Kidney (tissue), 14 donors: ENCODE results near the gene SAMD4A. TPM values are rescaled to one million over a fixed set of nuclear protein-coding genes. Genes with fewer than 3 reads are reported as not detected.

ENCODE experiments used
- DNase-seq, 5 donors: peaks; one replicate each; pipeline ENCODE4 v3.0.0-alpha.2; 2013 to 2020
- FAIRE-seq: peaks from 2 replicates; lab custom pipeline; 2012; peaks lifted over from hg19 to GRCh38; lab: Jason Lieb, UNC
- H3K27ac ChIP-seq, 2 donors: one replicate each; pipeline ENCODE4 v1.7.0; 2013; ENCODE audit warnings: low read depth in 2 of 2, low read length in 2 of 2, inconsistent platforms in 1 of 2
- H3K27me3 ChIP-seq: one replicate; pipeline ENCODE4 v1.7.1; 2013; ENCODE audit warnings: low read length, inconsistent platforms; ENCODE audit not compliant: control insufficient read depth, insufficient read depth
- H3K36me3 ChIP-seq, 3 donors: one replicate each; pipeline versions ENCODE4 v1.7.0 to v1.7.1; 2013; ENCODE audit warnings: low read length in 3 of 3, control low read depth in 1 of 3, inconsistent platforms in 1 of 3; ENCODE audit not compliant: insufficient read depth in 3 of 3, control insufficient read depth in 2 of 3
- H3K4me1 ChIP-seq, 3 donors: one replicate each; pipeline versions ENCODE4 v1.7.0 to v1.7.1; 2013; ENCODE audit warnings: low read length in 3 of 3, inconsistent platforms in 1 of 3, low read depth in 1 of 3; ENCODE audit not compliant: control insufficient read depth in 2 of 3, insufficient read depth in 2 of 3
- H3K4me3 ChIP-seq, 3 donors: one replicate each; pipeline versions ENCODE4 v1.7.0 to v1.8.1; 2013; ENCODE audit warnings: low read length in 3 of 3, control low read depth in 1 of 3, inconsistent platforms in 1 of 3
- H3K9ac ChIP-seq, 3 donors: one replicate each; pipeline versions ENCODE4 v1.7.0 to v1.7.1; 2013; ENCODE audit warnings: low read length in 3 of 3, control low read depth in 1 of 3, inconsistent platforms in 1 of 3
- H3K9me3 ChIP-seq, 3 donors: one replicate each; pipeline versions ENCODE4 v1.7.0 to v1.7.1; 2013; ENCODE audit warnings: low read length in 3 of 3, control low read depth in 1 of 3, inconsistent platforms in 1 of 3; ENCODE audit not compliant: control insufficient read depth in 2 of 3, insufficient read depth in 1 of 3
- CTCF ChIP-seq: IDR thresholded peaks from 3 replicates; pipeline ENCODE4 v1.5.1; 2012; ENCODE audit warnings: mild to moderate bottlenecking, moderate library complexity, borderline replicate concordance; ENCODE audit not compliant: insufficient read depth; ENCODE audit errors: extremely low read depth
- intact Hi-C: fragments of 100-400 bp; cut with DNase I; formaldehyde crosslinking; loops from one replicate; pipeline ENCODE4 v1.11.1; 2022
- polyA plus RNA-seq: library from polyadenylated mRNA; stranded (reverse); fragments of 350-450 nt; fragmentation: Illumina TruSeq; extraction: RNeasy Lipid Tissue Mini Kit (QIAGEN cat#74804); gene quantifications from one replicate; pipeline ENCODE4 v1.2.3, GENCODE V29; 2014; ENCODE audit warnings: low read depth, low replicate concordance; ENCODE audit not compliant: insufficient read depth
- total RNA-seq: library from RNA; stranded (reverse); fragmentation: NEBNext Ultra II Directional; extraction: Animal tissue kit (Norgen Biotek cat#: 25700); gene quantifications from one replicate; pipeline ENCODE4 v1.2.1, GENCODE V29; 2021
- donor health status: control.
- donor health status: control.
- donor health status: control.
- donor health status: control.
- donor health status: control.
- donor health status: DM: yes; HTN: yes; CAD: no.
- donor health status: Normal renal cell carcinoma (clear cell type).

SAMD4A gene
- total and polyA plus RNA-seq, 2 donors from 2014 or later = 7.4 to 46.5 TPM

DNA sequence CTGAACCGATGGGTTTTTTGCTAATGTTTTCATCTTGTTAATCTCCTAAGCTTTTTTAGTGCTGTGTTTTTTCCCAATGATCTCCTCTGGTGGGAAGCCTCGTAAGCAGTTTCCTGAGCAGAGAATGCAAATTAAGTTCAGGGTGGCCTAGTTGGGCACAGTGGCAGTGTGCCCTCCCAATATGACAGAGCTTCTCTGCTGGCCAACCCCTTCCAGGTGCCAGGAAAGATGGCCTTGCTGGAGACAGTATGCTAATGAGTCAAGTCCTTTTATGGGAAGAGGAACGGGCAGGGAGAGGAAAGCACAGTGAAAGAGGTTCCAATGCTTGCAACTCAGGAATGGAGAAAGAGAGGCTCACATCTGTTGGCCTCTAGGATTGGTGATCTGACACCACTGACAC is 219.9 kb downstream of the SAMD4A start:
- H3K9me3 ChIP-seq = no peaks in the 10 kb centered on the region
- H3K27me3 ChIP-seq = no peaks in the 10 kb centered on the region
- peaks cover 0 to 18% (median 0%) of the 10 kb centered on the region in 3 donors for H3K36me3 ChIP-seq
- H3K4me1 ChIP-seq = peaks cover 0 to 21% (median 4%) of the 10 kb centered on the region in 3 donors
- no peak overlapping the region for H3K4me3 ChIP-seq
- DNase-seq (peak in 1 of 5 donors; percentile 17), FAIRE-seq (no peak)
- intact Hi-C loops = no loop called here
- H3K9ac ChIP-seq = no peak overlapping the region
- H3K27ac ChIP-seq = no peak overlapping the region
- no peak for TF ChIP-seq CTCF

- peaks cover 0 to 21% (median 4%) of the 10 kb centered on the region in 3 donors for H3K4me1 ChIP-seq
- H3K9ac ChIP-seq = no peak overlapping the region
- H3K4me3 ChIP-seq = no peak overlapping the region
- H3K9me3 ChIP-seq = no peaks in the 10 kb centered on the region
- FAIRE-seq = no peak
- no peaks in the 10 kb centered on the region for H3K27me3 ChIP-seq
- TF ChIP-seq CTCF = no peak
- H3K27ac ChIP-seq = no peak overlapping the region
- DNase-seq = peak in 1 of 5 donors; percentile 16
- peaks cover 0 to 18% (median 0%) of the 10 kb centered on the region in 3 donors for H3K36me3 ChIP-seq
- intact Hi-C loops = no loop called here
These were observed 220.3 kb downstream of the SAMD4A start for GRCh38 chr14:54787261-54787660.

GRCh38 chr14:54788701-54789100 is 221.8 kb downstream of the SAMD4A start:
- intact Hi-C loops = no loop called here
- no peak overlapping the region for H3K9ac ChIP-seq
- H3K4me3 ChIP-seq = no peak overlapping the region
- peaks cover 0 to 15% (median 0%) of the 10 kb centered on the region in 3 donors for H3K4me1 ChIP-seq
- DNase-seq = peak in 1 of 5 donors; percentile 7
- TF ChIP-seq CTCF = no peak
- FAIRE-seq = no peak
- peaks cover 0 to 13% (median 0%) of the 10 kb centered on the region in 3 donors for H3K36me3 ChIP-seq
- no peak overlapping the region for H3K27ac ChIP-seq
- H3K27me3 ChIP-seq = no peaks in the 10 kb centered on the region
- no peaks in the 10 kb centered on the region for H3K9me3 ChIP-seq

- no peak overlapping the region for H3K27ac ChIP-seq
- intact Hi-C loops = no loop called here
- H3K4me3 ChIP-seq = no peak overlapping the region
- TF ChIP-seq CTCF = no peak
- peaks cover 0 to 12% (median 0%) of the 10 kb centered on the region in 3 donors for H3K4me1 ChIP-seq
- H3K9me3 ChIP-seq = no peaks in the 10 kb centered on the region
- H3K9ac ChIP-seq = no peak overlapping the region
- FAIRE-seq = no peak
- peak in 1 of 5 donors; percentile 2 for DNase-seq
- no peaks in the 10 kb centered on the region for H3K27me3 ChIP-seq
- peaks cover 0 to 13% (median 0%) of the 10 kb centered on the region in 3 donors for H3K36me3 ChIP-seq
These were observed 222.2 kb downstream of the SAMD4A start for GRCh38 chr14:54789166-54789565.
